C4-2B (cell line): ENCODE measurements around the gene DBF4B.

ENCODE experiments used
- H3K27ac ChIP-seq: fragments of 450-650 bp; 2 replicates; pipeline ENCODE4 v1.5.1; 2017
- ZFX ChIP-seq: fragments of 450-650 bp; IDR thresholded peaks from 2 replicates; pipeline ENCODE4 v1.6.1; 2017
- TF ChIP-seq, protein P1 (sequence below): fragments of 450-650 bp; conservative IDR thresholded peaks from 2 replicates; pipeline ENCODE4 v1.5.1; 2017; ENCODE audit warnings: mild to moderate bottlenecking

The DBF4B gene

GRCh38 chr17:44775838-44776621, 67.6 kb downstream of the DBF4B start:
- H3K27ac ChIP-seq: peak overlapping the region; percentile 71
- TF ChIP-seq, protein P1, sequence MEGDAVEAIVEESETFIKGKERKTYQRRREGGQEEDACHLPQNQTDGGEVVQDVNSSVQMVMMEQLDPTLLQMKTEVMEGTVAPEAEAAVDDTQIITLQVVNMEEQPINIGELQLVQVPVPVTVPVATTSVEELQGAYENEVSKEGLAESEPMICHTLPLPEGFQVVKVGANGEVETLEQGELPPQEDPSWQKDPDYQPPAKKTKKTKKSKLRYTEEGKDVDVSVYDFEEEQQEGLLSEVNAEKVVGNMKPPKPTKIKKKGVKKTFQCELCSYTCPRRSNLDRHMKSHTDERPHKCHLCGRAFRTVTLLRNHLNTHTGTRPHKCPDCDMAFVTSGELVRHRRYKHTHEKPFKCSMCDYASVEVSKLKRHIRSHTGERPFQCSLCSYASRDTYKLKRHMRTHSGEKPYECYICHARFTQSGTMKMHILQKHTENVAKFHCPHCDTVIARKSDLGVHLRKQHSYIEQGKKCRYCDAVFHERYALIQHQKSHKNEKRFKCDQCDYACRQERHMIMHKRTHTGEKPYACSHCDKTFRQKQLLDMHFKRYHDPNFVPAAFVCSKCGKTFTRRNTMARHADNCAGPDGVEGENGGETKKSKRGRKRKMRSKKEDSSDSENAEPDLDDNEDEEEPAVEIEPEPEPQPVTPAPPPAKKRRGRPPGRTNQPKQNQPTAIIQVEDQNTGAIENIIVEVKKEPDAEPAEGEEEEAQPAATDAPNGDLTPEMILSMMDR: no peak
- no peak for TF ChIP-seq ZFX

DNA sequence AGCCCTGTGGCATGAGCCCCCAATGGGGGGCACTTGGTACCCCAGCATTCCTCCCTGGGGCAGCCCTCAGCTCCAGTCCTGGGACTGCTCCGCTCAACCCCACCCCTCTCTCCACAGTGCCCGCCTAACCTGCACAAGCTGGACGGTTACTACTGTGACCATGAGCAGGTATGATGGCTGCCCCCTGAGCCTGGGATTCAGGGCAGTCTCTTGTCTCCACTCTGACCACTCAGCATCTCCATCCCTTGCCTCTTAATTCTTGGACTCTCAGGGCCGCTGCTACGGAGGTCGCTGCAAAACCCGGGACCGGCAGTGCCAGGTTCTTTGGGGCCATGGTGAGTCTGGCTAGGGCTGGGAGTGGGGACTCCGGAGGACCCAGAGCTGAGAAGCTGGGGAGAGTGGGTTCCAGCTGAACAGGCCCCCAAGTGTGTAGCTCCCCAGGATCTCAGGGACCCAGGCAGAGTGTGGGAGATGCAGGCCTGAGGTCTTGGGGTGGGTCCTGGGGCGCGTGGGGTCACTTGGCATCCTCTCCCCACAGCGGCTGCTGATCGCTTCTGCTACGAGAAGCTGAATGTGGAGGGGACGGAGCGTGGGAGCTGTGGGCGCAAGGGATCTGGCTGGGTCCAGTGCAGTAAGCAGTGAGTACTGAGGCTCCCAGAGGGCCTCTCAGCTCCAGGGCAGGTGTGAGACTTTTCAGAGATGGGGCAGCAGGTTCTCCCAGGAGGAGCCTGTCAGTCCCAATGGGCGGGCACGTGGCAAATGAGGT, 68.3 kb downstream of the DBF4B start:
- TF ChIP-seq, protein P1: no peak
- TF ChIP-seq ZFX: no peak
- peak overlapping the region; percentile 71 for H3K27ac ChIP-seq

DNA sequence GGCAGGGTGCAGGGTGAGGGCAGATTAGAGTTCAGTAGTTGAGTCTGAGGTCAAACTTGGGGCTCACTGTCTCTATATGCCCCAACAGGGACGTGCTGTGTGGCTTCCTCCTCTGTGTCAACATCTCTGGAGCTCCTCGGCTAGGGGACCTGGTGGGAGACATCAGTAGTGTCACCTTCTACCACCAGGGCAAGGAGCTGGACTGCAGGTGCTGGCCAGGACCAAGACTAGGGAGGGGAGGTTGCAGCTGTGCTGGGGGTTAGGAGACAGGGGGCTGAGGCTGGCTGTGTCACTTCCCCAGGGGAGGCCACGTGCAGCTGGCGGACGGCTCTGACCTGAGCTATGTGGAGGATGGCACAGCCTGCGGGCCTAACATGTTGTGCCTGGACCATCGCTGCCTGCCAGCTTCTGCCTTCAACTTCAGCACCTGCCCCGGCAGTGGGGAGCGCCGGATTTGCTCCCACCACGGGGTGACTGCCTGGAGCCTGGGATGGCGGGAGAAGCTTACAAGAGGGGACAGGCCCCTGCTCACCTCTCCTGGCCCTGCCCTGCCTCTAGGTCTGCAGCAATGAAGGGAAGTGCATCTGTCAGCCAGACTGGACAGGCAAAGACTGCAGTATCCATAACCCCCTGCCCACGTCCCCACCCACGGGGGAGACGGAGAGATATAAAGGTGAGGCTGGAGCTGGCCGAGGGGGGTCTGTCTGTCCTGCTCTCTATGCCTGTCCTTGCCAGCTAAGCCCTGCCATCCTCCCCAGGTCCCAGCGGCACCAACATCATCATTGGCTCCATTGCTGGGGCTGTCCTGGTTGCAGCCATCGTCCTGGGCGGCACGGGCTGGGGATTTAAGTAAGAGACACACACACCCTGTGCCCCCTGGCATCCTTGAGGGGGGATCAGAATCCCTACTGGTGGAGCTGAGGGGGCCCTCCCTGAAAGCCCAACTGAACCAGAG, 69.2 kb downstream of the DBF4B start:
- no peak for TF ChIP-seq ZFX
- TF ChIP-seq, protein P1: no peak
- H3K27ac ChIP-seq: no peak overlapping the region

- no peak for TF ChIP-seq ZFX
- TF ChIP-seq, protein P1: 0 out of 2 replicates have a peak, but pooled peaks have one; percentile 67
- H3K27ac ChIP-seq: peak overlapping the region; percentile 17; the same call in 1 of the 2 replicates
Measured at GRCh38 chr17:44778656-44779210, 70.3 kb downstream of the DBF4B start.

GRCh38 chr17:44779211-44780025, 71.0 kb downstream of the DBF4B start:
- TF ChIP-seq, protein P1: peak; percentile 98
- no peak for TF ChIP-seq ZFX
- H3K27ac ChIP-seq: peak overlapping the region; percentile 17

DNA sequence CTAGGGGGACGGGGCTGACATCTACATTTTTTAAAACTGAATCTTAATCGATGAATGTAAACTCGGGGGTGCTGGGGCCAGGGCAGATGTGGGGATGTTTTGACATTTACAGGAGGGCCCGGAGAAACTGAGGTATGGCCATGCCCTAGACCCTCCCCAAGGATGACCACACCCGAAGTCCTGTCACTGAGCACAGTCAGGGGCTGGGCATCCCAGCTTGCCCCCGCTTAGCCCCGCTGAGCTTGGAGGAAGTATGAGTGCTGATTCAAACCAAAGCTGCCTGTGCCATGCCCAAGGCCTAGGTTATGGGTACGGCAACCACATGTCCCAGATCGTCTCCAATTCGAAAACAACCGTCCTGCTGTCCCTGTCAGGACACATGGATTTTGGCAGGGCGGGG, 71.7 kb downstream of the DBF4B start:
- TF ChIP-seq ZFX: no peak
- TF ChIP-seq, protein P1: no peak

More for the DNA sequence above, 71.7 kb downstream of the DBF4B start:
- H3K27ac ChIP-seq: no peak overlapping the region
